Uterus (tissue), 2 donors: ENCODE results near the gene KBTBD12.

Source experiments
- CTCF ChIP-seq, 4 experiments: fragments of 200-600 bp in 2 of 4; fragments of 450-650 bp in 2 of 4; sonication (generic) in 2 of 4; IDR thresholded peaks; one replicate each; pipeline ENCODE4 v1.5.1; 2016 to 2019; ENCODE audit warnings: antibody characterized with exemption in 4 of 4, mild to moderate bottlenecking in 2 of 4, moderate library complexity in 1 of 4
- POLR2A ChIP-seq, 2 donors: fragments of 450-650 bp; IDR thresholded peaks; one replicate each; pipeline ENCODE4 v1.6.1; 2016; ENCODE audit warnings: antibody characterized with exemption in 2 of 2, mild to moderate bottlenecking in 1 of 2, moderate library complexity in 1 of 2

DNA sequence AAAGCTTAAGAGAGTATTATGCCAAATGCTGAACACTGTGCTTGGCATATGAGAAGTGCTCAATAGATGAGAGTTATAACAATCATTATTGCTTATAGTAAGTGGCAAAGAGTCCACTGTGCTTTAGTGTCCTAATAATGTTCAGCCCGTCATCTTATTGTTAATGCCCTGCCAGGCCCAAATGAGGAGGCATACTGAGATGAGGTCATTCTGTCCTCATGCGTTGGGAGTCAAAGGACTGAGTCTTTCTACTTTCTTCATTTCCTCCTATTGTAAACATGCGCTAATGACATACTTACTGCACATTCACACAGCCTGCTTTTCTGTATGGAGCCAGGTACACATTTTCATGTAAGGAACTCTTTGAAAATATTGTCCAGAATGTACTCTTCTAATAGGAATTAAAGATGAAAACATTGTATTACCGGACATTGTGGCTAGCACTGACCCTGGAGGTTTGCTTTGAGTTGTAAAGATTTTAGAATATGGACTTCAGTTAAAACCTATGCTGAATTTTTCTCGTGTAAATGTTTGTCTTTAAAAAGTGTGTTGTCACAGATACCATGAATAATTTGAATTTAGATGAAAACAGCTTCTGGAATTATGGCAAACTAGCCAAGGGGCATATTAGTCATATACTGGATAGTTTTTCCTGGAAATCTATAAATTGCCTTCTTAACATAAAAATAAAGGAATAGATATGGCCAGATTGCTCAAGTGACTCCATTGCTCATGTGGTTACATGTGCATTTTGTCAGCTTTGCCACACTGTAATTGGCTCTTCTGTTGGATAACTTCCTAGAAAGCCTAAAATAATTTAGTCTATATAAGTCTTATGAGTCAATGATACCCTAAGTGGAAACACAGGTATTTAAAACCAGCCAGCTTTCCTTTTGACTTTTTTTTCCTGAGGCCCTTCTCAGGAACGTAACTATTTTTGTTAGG is 38.3 kb downstream of the KBTBD12 start:
- TF ChIP-seq CTCF (IDR thresholded peaks at IDR 0.05): no peak
- TF ChIP-seq POLR2A (IDR thresholded peaks at IDR 0.05): no peak
